ENCODE measurements around the gene ZBTB43. TPM values are rescaled to one million over a fixed set of nuclear protein-coding genes. Genes with fewer than 3 reads are reported as not detected.

The ZBTB43 gene
- total and polyA plus RNA-seq, 2 of the 4 experiments (the other 2 are of a cell fraction): 4.5 to 15.1 TPM

DNA sequence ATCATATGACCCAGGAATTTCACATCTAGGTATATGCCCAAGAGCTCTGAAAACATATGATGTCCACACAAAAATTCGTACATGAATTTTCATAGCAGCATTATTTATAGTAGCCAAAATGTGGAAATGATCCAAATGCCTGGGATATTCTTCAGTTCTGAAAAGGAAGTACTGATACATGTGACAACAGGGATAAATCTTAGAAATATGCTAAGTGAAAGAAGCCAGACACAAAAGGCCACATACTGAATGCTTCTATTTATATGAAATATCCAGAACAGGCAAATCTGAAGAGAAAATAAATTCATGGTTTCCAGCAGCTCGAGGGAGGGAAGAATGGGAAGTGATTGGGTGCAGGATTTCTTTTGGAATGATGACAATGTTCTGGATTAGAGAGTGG, 16.8 kb upstream of the ZBTB43 start:
- H2AK9ac ChIP-seq (replicated peaks; ENCODE audit: low read depth, low read length, poor library complexity): no peak overlapping the region
- H2AFZ ChIP-seq (replicated peaks; ENCODE audit: low read length, poor library complexity): no peak overlapping the region
- H3K27ac ChIP-seq (ENCODE audit: insufficient read depth, low read length): no peak overlapping the region
- H2BK5ac ChIP-seq (ENCODE audit: low read depth, low read length, poor library complexity, severe bottlenecking): no peak overlapping the region
- H4K91ac ChIP-seq (ENCODE audit: insufficient read depth, low read depth, low read length): no peak overlapping the region
- no peaks in the 10 kb centered on the region for H3K79me1 ChIP-seq (ENCODE audit: low read depth in 1 of 2, low read length in 2 of 2)
- no peak overlapping the region for H3K18ac ChIP-seq (ENCODE audit: low read depth, low read length)
- dilution Hi-C loops (cut with HindIII; ENCODE audit: low sequenced_read_pairs, unreplicated experiment) (no loop called here), intact Hi-C loops (cut with micrococcal nuclease) (no loop called here), in situ Hi-C loops (cut with MboI; ENCODE audit: low sequenced_read_pairs) (no loop called here)
- ChIA-PET CTCF (interaction anchor here (0.8 kb wide), 1 partner anchor 177 kb away, joined by 3 read pairs; no protein-coding TSS in a partner anchor), POLR2A (ENCODE audit: unreplicated experiment) (no interaction called here)
- H3K36me3 ChIP-seq (ENCODE audit: control insufficient read depth, insufficient read depth, low read length): no peaks in the 10 kb centered on the region
- H3K9me1 ChIP-seq (ENCODE audit: insufficient read depth, low read length): peaks cover 13% of the 10 kb centered on the region
- H3K4me3 ChIP-seq (ENCODE audit: insufficient read depth, low read depth, low read length): no peak overlapping the region
- H4K20me1 ChIP-seq (ENCODE audit: insufficient read depth, low read length): 0 out of 2 replicates have a peak, but pooled peaks cover 5% of the 10 kb centered on the region
- H4K8ac ChIP-seq (ENCODE audit: low read depth in 2 of 2, low read length in 2 of 2): no peak overlapping the region
- no TSS peak for BruUV-seq (replicated peaks)
- H2BK15ac ChIP-seq (ENCODE audit: low read depth, low read length): no peak overlapping the region
- H3K23ac ChIP-seq (ENCODE audit: low read depth, low read length): no peak overlapping the region
- no peak overlapping the region for H2BK20ac ChIP-seq (ENCODE audit: low read depth, low read length)
- TF ChIP-seq, protein P1, sequence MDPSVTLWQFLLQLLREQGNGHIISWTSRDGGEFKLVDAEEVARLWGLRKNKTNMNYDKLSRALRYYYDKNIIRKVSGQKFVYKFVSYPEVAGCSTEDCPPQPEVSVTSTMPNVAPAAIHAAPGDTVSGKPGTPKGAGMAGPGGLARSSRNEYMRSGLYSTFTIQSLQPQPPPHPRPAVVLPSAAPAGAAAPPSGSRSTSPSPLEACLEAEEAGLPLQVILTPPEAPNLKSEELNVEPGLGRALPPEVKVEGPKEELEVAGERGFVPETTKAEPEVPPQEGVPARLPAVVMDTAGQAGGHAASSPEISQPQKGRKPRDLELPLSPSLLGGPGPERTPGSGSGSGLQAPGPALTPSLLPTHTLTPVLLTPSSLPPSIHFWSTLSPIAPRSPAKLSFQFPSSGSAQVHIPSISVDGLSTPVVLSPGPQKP (IDR thresholded peaks at IDR 0.05; ENCODE audit: borderline replicate concordance, low read depth, low read length): no peak
- no peak for TF ChIP-seq FOS (IDR thresholded peaks at IDR 0.05; ENCODE audit: low read depth, low read length)
- TF ChIP-seq RCOR1 (IDR thresholded peaks at IDR 0.05; ENCODE audit: insufficient replicate concordance, low read length): no peak
- no peak for TF ChIP-seq RFX5 (IDR thresholded peaks at IDR 0.05; ENCODE audit: low read depth, low read length)
- no peak for TF ChIP-seq MAFK (IDR thresholded peaks at IDR 0.05; ENCODE audit: low read depth, low read length)
- no peak for TF ChIP-seq RAD21 (IDR thresholded peaks at IDR 0.05; ENCODE audit: low read length)
- H3K4me1 ChIP-seq (ENCODE audit: control insufficient read depth, insufficient read depth, low read length): peaks cover 12% of the 10 kb centered on the region
- no peak overlapping the region for H2AK5ac ChIP-seq (ENCODE audit: low read depth, low read length)
- H3K9me3 ChIP-seq (ENCODE audit: control insufficient read depth, insufficient read depth, low read length): no peaks in the 10 kb centered on the region
- peaks cover 15% of the 10 kb centered on the region for H3K27me3 ChIP-seq (ENCODE audit: control insufficient read depth, insufficient read depth, low read length)
- no CpG with 5 or more reads among the region's 2 CpGs for WGBS, 2 experiments (ENCODE audit: extremely low coverage in 2 of 2, insufficient read length in 1 of 2)
- no peak overlapping the region for H3K4ac ChIP-seq (ENCODE audit: low read depth, low read length)
- no peak overlapping the region for H4K5ac ChIP-seq (ENCODE audit: low read depth, low read length)
- no peak overlapping the region for H2BK120ac ChIP-seq (ENCODE audit: low read depth, low read length)
- DNase-seq (no peak), ATAC-seq (ENCODE audit: low read depth) (no peak)
- H3K4me2 ChIP-seq (ENCODE audit: low read depth, low read length): no peak overlapping the region
- H3K56ac ChIP-seq (ENCODE audit: extremely low read depth, insufficient read depth, low read length): no peak overlapping the region
- H3K14ac ChIP-seq (replicated peaks; ENCODE audit: low read depth, low read length): no peak overlapping the region
- no peak overlapping the region for H3K9ac ChIP-seq (ENCODE audit: low read depth, low read length)

All from IMR-90 (cell line).